Gastroesophageal sphincter (tissue), 4 donors: ENCODE measurements around the gene DENND1B. TPM values are rescaled to one million over a fixed set of nuclear protein-coding genes. Genes with fewer than 3 reads are reported as not detected.
"Not testable (repeated sequence)": the region's sequence is repeated elsewhere in the genome, so short reads cannot be mapped to it uniquely, and the experiment has no call there.

Experiments
- ATAC-seq: fragments of 150-250 bp; one replicate; pipeline ENCODE4 v1.9.1; 2016; ENCODE audit warnings: mild to moderate bottlenecking, moderate library complexity
- H3K27ac ChIP-seq, 4 donors: fragments of 200-600 bp; sonication (generic) in 3 of 4; 1 replicate in 3 of 4; 2 replicates in 1 of 4; pipeline ENCODE4 v1.5.1; 2016 to 2019
- H3K27me3 ChIP-seq: fragments of 200-600 bp; sonication (generic); one replicate; pipeline ENCODE4 v1.5.1; 2019
- H3K36me3 ChIP-seq, 2 donors: fragments of 200-600 bp; sonication (generic); one replicate each; pipeline ENCODE4 v1.5.1; 2019; ENCODE audit warnings: control low read depth in 1 of 2
- H3K4me1 ChIP-seq, 3 donors: fragments of 200-600 bp; sonication (generic); 1 replicate in 2 of 3; 2 replicates in 1 of 3; pipeline ENCODE4 v1.5.1; 2016 to 2019; ENCODE audit warnings: control low read depth in 2 of 3
- H3K4me3 ChIP-seq, 2 donors: fragments of 200-600 bp; sonication (generic); one replicate each; pipeline ENCODE4 v1.5.1; 2019; ENCODE audit warnings: mild to moderate bottlenecking in 1 of 2, moderate library complexity in 1 of 2
- H3K9me3 ChIP-seq, 3 donors: fragments of 200-600 bp; sonication (generic); one replicate each; pipeline ENCODE4 v1.5.1; 2017 to 2019; ENCODE audit warnings: control low read depth in 2 of 3
- CTCF ChIP-seq, 4 experiments: fragments of 200-600 bp in 2 of 4; fragments of 450-650 bp in 2 of 4; sonication (generic) in 1 of 4; IDR thresholded peaks; one replicate each; pipeline ENCODE4 v1.5.1; 2017 to 2019; ENCODE audit warnings: antibody characterized with exemption in 4 of 4, mild to moderate bottlenecking in 2 of 4, moderate library complexity in 2 of 4
- EP300 ChIP-seq: sonication (generic); formaldehyde crosslinking; IDR thresholded peaks from one replicate; pipeline ENCODE4 v1.6.1; 2017; ENCODE audit warnings: antibody characterized with exemption, mild to moderate bottlenecking
- POLR2A ChIP-seq, 2 donors: fragments of 450-650 bp; IDR thresholded peaks; one replicate each; pipeline ENCODE4 v1.6.1; 2017; ENCODE audit warnings: antibody characterized with exemption in 2 of 2, mild to moderate bottlenecking in 2 of 2, moderate library complexity in 1 of 2
- POLR2AphosphoS5 ChIP-seq: sonication (generic); formaldehyde crosslinking; IDR thresholded peaks from one replicate; pipeline ENCODE4 v1.6.1; 2017; ENCODE audit warnings: antibody characterized with exemption
- WGBS, 2 donors: methylation state at CpG; one replicate each; pipeline ENCODE4 v1.1.5; 2018; ENCODE audit warnings: low coverage in 1 of 2; 5-methylcytosine and 5-hydroxymethylcytosine counted together
- total RNA-seq, 4 donors: library from RNA; depleted of rRNA; stranded (reverse); fragments of >200 nt; gene quantifications; one replicate each; pipeline ENCODE4 v1.1.0, GENCODE V29; 2016

DENND1B gene
- total RNA-seq, 4 donors from 2014 or later = 8.3 to 11.5 (median 8.8) TPM

- no peak for ATAC-seq
- WGBS, 2 donors = 70 to 92% methylated on average over 4 of the region's 4 CpGs
- TF ChIP-seq EP300 (no peak), POLR2AphosphoS5 (no peak), POLR2A (IDR thresholded peaks at IDR 0.05) (no peak), CTCF (IDR thresholded peaks at IDR 0.05) (no peak)
- Histone ChIP-seq H3K36me3 (no peaks in the 10 kb centered on the region), H3K27me3 (no peaks in the 10 kb centered on the region), H3K27ac (no peak overlapping the region), H3K4me1 (peaks cover 0 to 14% (median 2%) of the 10 kb centered on the region in 3 donors), H3K9me3 (no peaks in the 10 kb centered on the region), H3K4me3 (no peak overlapping the region)
Measured at GRCh38 chr1:197763769-197764168, 11.5 kb downstream of the DENND1B start.

GRCh38 chr1:197763307-197763706, 12.0 kb downstream of the DENND1B start:
- Histone ChIP-seq H3K9me3 (no peaks in the 10 kb centered on the region), H3K27ac (no peak overlapping the region), H3K4me1 (peaks cover 0 to 10% (median 2%) of the 10 kb centered on the region in 3 donors), H3K36me3 (no peaks in the 10 kb centered on the region), H3K4me3 (no peak overlapping the region), H3K27me3 (no peaks in the 10 kb centered on the region)
- no peak for ATAC-seq
- no peak for TF ChIP-seq POLR2AphosphoS5
- no peak for TF ChIP-seq EP300
- no peak for TF ChIP-seq POLR2A (IDR thresholded peaks at IDR 0.05)
- TF ChIP-seq CTCF (IDR thresholded peaks at IDR 0.05) = no peak

GRCh38 chr1:197761654-197762053, 13.6 kb downstream of the DENND1B start:
- Histone ChIP-seq H3K9me3 (no peaks in the 10 kb centered on the region), H3K4me3 (no peak overlapping the region), H3K27ac (no peak overlapping the region), H3K4me1 (peaks cover 0 to 4% (median 0%) of the 10 kb centered on the region in 3 donors), H3K27me3 (no peaks in the 10 kb centered on the region), H3K36me3 (no peaks in the 10 kb centered on the region)
- no peak for ATAC-seq
- no peak for TF ChIP-seq POLR2A (IDR thresholded peaks at IDR 0.05)
- no peak for TF ChIP-seq EP300
- TF ChIP-seq CTCF (IDR thresholded peaks at IDR 0.05) = no peak
- TF ChIP-seq POLR2AphosphoS5 = no peak
- 65 to 76% methylated on average over 2 of the region's 2 CpGs for WGBS, 2 donors

- H3K36me3 ChIP-seq, H3K27ac ChIP-seq, H3K4me3 ChIP-seq, ATAC-seq, H3K27me3 ChIP-seq, H3K4me1 ChIP-seq, H3K9me3 ChIP-seq: not testable (repeated sequence)
- 77 to 93% methylated on average over 4 of the region's 4 CpGs for WGBS, 2 donors
Measured at GRCh38 chr1:197755553-197755952, 19.7 kb downstream of the DENND1B start.

GRCh38 chr1:197752652-197753164, 22.6 kb downstream of the DENND1B start:
- not testable (repeated sequence) for H3K36me3 ChIP-seq, H3K4me1 ChIP-seq, H3K27ac ChIP-seq, ATAC-seq, H3K4me3 ChIP-seq, H3K9me3 ChIP-seq, H3K27me3 ChIP-seq
- WGBS, 2 donors = 95 to 100% methylated on average over 2 to 5 of the region's 6 CpGs

- Histone ChIP-seq H3K9me3 (no peaks in the 10 kb centered on the region), H3K4me1 (no peaks in the 10 kb centered on the region), H3K4me3 (no peak overlapping the region), H3K27me3 (no peaks in the 10 kb centered on the region), H3K36me3 (no peaks in the 10 kb centered on the region), H3K27ac (no peak overlapping the region)
- ATAC-seq = no peak
- TF ChIP-seq POLR2A (IDR thresholded peaks at IDR 0.05) (no peak), EP300 (no peak), CTCF (IDR thresholded peaks at IDR 0.05) (no peak), POLR2AphosphoS5 (no peak)
Measured at GRCh38 chr1:197750366-197750765, 24.9 kb downstream of the DENND1B start.
